ENCODE results near the gene ZFYVE28.

ZFYVE28 gene

DNA sequence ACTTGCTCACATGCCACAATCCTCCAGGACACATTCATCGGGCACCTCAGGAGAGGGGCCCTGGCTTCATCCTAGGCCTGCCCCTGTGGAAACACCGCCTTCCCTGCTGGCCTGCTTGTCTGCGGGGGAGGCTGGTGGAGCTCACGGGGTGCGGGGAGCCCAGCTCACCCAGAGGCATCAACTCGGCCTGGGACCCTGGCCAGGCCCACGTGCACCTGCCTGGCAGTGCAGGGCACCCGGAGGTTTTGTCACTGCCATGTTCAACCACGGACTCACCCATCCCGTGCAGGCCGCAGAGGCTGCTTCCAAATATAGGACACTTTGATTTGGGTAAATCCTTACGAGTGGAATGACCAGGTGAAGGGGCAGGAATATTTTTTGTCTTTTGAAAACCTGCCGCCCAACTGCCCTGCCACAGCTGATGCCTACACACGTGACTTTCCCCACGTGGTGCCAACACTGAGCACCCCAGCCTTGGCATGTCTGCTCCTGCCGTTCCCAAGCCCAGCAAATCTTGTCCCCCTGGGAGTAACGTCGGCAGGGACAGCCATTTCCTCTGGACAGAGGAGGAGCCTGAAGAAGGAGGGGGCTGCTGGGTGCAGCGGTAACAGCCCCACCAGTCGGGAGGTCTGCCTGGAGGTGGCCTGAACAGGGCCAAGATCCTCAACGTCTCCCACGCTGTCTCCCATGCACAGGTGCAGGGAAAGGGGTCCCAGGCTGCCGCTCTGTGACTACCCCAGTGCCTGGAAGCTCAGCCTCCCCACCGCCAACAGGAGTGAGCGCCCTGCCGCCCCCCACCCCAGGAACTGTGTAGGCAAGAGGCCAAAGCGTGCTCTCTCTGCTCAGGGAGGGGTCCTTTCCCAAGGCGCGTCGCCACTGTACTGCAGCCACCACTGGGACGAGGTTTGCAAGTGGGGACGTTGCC is 165.0 kb downstream of the ZFYVE28 start:
- Histone ChIP-seq H3K27me3 (no peaks in the 10 kb centered on the region), H3K27ac (no peak overlapping the region), H3K4me3 (ENCODE audit: low read depth in 1 of 2, low read length in 1 of 2) (no peak overlapping the region), H3K4me1 (ENCODE audit: control insufficient read depth in 1 of 2, insufficient read depth in 1 of 2, low read depth in 1 of 2, low read length in 1 of 2) (no peaks in the 10 kb centered on the region), H3K36me3 (peaks cover 82% of the 10 kb centered on the region), H3K9me3 (no peaks in the 10 kb centered on the region)
- no peak for TF ChIP-seq CTCF (IDR thresholded peaks at IDR 0.05)

DNA sequence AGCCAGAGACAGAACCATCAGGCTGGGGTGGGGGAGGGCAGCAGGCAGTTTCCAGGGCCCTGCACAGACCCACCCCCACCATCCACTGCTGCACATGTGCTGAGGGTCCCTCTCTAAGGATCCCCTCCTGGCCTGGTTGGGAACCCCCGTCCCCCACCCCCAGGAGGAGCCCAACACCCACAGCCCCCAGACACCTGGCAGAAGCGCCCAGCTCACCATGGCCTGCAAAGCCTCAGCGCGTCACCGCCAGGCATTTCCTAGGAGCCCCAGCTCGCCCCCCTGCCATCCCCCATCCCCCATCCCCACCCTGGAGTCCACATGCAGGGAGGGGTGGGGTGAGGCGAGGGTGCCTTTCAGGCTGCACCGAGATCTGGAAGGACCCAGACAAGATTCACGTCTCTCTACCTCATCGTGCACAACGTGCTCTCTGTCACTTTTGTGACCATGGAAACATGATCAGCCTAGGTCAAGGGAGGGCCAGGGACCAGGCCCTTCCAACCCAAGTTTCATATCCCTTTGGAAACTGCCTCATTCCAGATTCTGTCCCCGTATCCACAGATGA is 165.8 kb downstream of the ZFYVE28 start:
- Histone ChIP-seq H3K4me3 (ENCODE audit: low read depth in 1 of 2, low read length in 1 of 2) (no peak overlapping the region), H3K27me3 (no peaks in the 10 kb centered on the region), H3K4me1 (ENCODE audit: control insufficient read depth in 1 of 2, insufficient read depth in 1 of 2, low read depth in 1 of 2, low read length in 1 of 2) (no peaks in the 10 kb centered on the region), H3K27ac (no peak overlapping the region), H3K9me3 (no peaks in the 10 kb centered on the region), H3K36me3 (peaks cover 82% of the 10 kb centered on the region)
- no peak for TF ChIP-seq CTCF (IDR thresholded peaks at IDR 0.05)

- H3K27ac ChIP-seq, result no peak overlapping the region
- no peaks in the 10 kb centered on the region for H3K27me3 ChIP-seq
- no peak for TF ChIP-seq CTCF (IDR thresholded peaks at IDR 0.05)
- H3K36me3 ChIP-seq, result peaks cover 82% of the 10 kb centered on the region
- no peak overlapping the region for H3K4me3 ChIP-seq (ENCODE audit: low read depth in 1 of 2, low read length in 1 of 2)
- H3K9me3 ChIP-seq, result no peaks in the 10 kb centered on the region
- no peaks in the 10 kb centered on the region for H3K4me1 ChIP-seq (ENCODE audit: control insufficient read depth in 1 of 2, insufficient read depth in 1 of 2, low read depth in 1 of 2, low read length in 1 of 2)
These were observed 166.5 kb downstream of the ZFYVE28 start for GRCh38 chr4:2251795-2252529.

GRCh38 chr4:2251073-2251794 is 167.2 kb downstream of the ZFYVE28 start:
- Histone ChIP-seq H3K27ac (no peak overlapping the region), H3K9me3 (no peaks in the 10 kb centered on the region), H3K36me3 (peaks cover 85% of the 10 kb centered on the region), H3K4me1 (ENCODE audit: control insufficient read depth in 1 of 2, insufficient read depth in 1 of 2, low read depth in 1 of 2, low read length in 1 of 2) (no peaks in the 10 kb centered on the region), H3K4me3 (ENCODE audit: low read depth in 1 of 2, low read length in 1 of 2) (no peak overlapping the region), H3K27me3 (no peaks in the 10 kb centered on the region)
- TF ChIP-seq CTCF (IDR thresholded peaks at IDR 0.05), result no peak

DNA sequence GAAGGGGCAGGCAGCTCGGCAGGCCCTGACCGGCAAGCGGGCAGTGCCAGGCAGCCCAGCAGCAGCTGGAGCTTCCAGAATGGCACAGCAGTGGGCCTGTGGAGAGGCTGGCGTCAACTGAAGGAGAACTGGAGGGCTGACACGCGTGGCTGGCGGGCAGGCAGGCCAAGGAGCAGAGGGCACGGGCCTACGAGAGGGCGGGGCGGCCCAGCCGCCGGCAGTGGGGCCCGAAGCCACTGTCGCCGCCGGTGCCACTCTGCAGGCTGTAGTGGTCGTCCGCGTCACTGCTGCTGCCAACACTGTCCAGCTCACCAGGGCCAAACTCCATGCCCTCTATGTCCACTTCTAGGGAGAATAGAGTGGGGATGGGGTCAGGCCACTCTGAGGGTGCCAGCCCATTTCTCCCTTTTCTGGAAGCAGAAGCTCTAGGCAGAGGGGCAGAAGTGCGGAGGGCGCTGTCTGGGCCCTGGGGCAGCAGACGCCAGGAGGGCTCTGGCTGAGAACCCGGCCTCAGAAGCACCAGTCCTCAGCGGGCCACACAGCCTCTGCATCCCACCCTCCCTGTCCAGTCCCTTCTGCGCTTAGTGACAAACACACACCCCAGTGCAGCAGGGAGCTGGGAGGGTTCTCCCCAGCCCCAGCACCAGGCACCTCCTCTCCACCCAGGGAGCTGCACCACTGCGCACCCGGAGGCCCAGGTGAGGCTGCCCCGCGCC is 167.9 kb downstream of the ZFYVE28 start:
- H3K4me1 ChIP-seq (ENCODE audit: control insufficient read depth in 1 of 2, insufficient read depth in 1 of 2, low read depth in 1 of 2, low read length in 1 of 2), result no peaks in the 10 kb centered on the region
- no peak overlapping the region for H3K27ac ChIP-seq
- H3K27me3 ChIP-seq, result no peaks in the 10 kb centered on the region
- no peak for TF ChIP-seq CTCF (IDR thresholded peaks at IDR 0.05)
- H3K36me3 ChIP-seq, result peaks cover 85% of the 10 kb centered on the region
- no peak overlapping the region for H3K4me3 ChIP-seq (ENCODE audit: low read depth in 1 of 2, low read length in 1 of 2)
- H3K9me3 ChIP-seq, result no peaks in the 10 kb centered on the region

Data from neutrophil (primary cell).